Nephron progenitor cell (in vitro differentiated cells): Measurements from ENCODE around the gene TBC1D30.
A peak's percentile ranks its signal among the peaks of the same experiment; 100 is the strongest.
"Not testable (repeated sequence)": the region's sequence is repeated elsewhere in the genome, so short reads cannot be mapped to it uniquely, and the experiment has no call there.

ENCODE experiments used
- DNase-seq: peaks from one replicate; pipeline ENCODE4 v3.0.0; 2021
- H3K27ac Mint-ChIP-seq: 2 replicates; pipeline ENCODE4 v1.8.0; 2021; ENCODE audit warnings: mild to moderate bottlenecking, moderate library complexity, mixed read lengths
- H3K27me3 Mint-ChIP-seq: 2 replicates; pipeline ENCODE4 v1.8.0; 2021; ENCODE audit warnings: mild to moderate bottlenecking, low read depth, mixed read lengths; ENCODE audit not compliant: poor library complexity
- H3K36me3 Mint-ChIP-seq: 2 replicates; pipeline ENCODE4 v1.8.0; 2021; ENCODE audit warnings: low read depth, mixed read lengths
- H3K4me1 Mint-ChIP-seq: 2 replicates; pipeline ENCODE4 v1.8.0; 2021; ENCODE audit warnings: mixed read lengths
- H3K4me3 Mint-ChIP-seq: 2 replicates; pipeline ENCODE4 v1.8.0; 2021; ENCODE audit warnings: mild to moderate bottlenecking, moderate library complexity, mixed read lengths
- H3K9me3 Mint-ChIP-seq: 2 replicates; pipeline ENCODE4 v1.8.0; 2021; ENCODE audit warnings: mild to moderate bottlenecking, moderate library complexity, mixed read lengths
- TF ChIP-seq, protein P1 (sequence below): fragments of 200-600 bp; sonication (generic); IDR thresholded peaks from 2 replicates; pipeline ENCODE4 v1.5.0; 2021; ENCODE audit warnings: antibody characterized with exemption

TBC1D30 gene

DNA sequence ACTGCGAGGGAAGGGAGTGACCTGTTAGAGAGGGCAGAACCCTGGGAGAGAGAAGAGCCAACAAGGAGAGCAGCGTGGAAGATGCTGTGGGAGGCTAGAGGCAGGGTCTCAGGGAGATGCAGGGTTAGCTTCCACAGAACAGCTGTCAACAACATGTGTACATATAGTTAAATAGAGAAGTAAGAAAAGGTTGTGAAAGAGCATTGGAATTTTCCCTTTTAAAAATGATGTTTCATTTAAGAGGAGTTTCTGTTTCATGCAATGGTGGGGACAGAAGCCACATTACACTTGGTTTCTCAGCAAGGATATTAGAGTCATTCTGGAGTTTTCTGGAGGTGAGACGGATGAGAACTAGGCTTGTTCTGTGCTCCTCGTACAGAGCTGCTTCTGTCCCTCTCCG is 23.8 kb upstream of the TBC1D30 start:
- H3K9me3 Mint-ChIP-seq = no peaks in the 10 kb centered on the region
- TF ChIP-seq, protein P1, sequence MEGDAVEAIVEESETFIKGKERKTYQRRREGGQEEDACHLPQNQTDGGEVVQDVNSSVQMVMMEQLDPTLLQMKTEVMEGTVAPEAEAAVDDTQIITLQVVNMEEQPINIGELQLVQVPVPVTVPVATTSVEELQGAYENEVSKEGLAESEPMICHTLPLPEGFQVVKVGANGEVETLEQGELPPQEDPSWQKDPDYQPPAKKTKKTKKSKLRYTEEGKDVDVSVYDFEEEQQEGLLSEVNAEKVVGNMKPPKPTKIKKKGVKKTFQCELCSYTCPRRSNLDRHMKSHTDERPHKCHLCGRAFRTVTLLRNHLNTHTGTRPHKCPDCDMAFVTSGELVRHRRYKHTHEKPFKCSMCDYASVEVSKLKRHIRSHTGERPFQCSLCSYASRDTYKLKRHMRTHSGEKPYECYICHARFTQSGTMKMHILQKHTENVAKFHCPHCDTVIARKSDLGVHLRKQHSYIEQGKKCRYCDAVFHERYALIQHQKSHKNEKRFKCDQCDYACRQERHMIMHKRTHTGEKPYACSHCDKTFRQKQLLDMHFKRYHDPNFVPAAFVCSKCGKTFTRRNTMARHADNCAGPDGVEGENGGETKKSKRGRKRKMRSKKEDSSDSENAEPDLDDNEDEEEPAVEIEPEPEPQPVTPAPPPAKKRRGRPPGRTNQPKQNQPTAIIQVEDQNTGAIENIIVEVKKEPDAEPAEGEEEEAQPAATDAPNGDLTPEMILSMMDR = no peak
- H3K27ac Mint-ChIP-seq = no peak overlapping the region
- H3K36me3 Mint-ChIP-seq = no peaks in the 10 kb centered on the region
- DNase-seq = no peak
- H3K4me1 Mint-ChIP-seq = no peaks in the 10 kb centered on the region
- no peak overlapping the region for H3K4me3 Mint-ChIP-seq
- H3K27me3 Mint-ChIP-seq = peaks cover 40% of the 10 kb centered on the region

DNA sequence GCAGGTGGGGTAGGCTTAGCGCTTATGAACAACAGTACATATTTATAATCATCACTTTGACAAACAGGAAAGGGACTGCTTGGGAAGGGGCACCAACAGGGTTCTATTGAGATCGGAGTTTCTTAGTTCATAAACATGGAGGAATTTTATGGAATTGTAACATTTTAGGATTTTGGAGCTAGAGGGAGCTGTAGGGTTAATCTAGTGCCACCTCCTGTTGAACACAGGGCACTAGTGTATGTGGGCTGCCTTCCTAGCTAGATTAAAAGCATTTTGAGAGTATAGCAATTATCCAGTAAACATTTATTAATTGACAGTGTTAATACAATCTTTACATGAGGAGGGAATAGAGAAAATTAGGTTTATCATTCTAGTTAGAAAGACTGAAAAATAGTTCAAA is 23.1 kb upstream of the TBC1D30 start:
- Mint-ChIP-seq H3K4me1 (no peaks in the 10 kb centered on the region), H3K36me3 (no peaks in the 10 kb centered on the region), H3K27ac (no peak overlapping the region), H3K4me3 (no peak overlapping the region), H3K9me3 (no peaks in the 10 kb centered on the region), H3K27me3 (peaks cover 40% of the 10 kb centered on the region)
- TF ChIP-seq, protein P1 = no peak
- DNase-seq = no peak

DNA sequence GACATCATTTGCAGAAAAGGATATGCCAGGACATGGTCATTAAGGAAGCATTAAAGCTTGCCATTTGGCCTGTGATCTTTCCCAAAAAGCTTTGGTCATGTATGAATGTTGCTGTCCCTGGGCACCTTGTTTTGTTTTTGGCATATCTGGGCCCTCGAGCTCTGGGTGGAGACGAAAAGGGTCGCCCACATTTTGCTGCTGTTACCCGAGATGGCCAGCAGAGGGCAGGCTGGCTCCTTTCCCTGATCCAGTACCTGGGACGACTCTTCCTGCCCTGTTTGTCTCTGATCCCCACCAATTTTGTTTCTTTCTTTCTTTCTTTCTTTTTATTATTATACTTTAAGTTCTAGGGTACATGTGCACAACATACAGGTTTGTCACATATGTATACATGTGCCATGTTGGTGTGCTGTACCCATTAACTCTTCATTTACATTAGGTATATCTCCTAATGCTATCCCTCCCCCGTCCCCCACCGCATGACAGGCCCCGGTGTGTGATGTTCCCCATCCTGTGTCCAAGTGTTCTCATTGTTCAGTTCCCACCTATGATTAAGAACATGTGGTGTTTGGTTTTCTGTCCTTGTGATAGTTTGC is 22.2 kb upstream of the TBC1D30 start:
- TF ChIP-seq, protein P1 = peak; percentile 92
- not testable (repeated sequence) for H3K27ac Mint-ChIP-seq, H3K36me3 Mint-ChIP-seq, H3K4me1 Mint-ChIP-seq, H3K9me3 Mint-ChIP-seq, H3K4me3 Mint-ChIP-seq
- peaks cover 40% of the 10 kb centered on the region for H3K27me3 Mint-ChIP-seq
- peak; percentile 78 for DNase-seq

DNA sequence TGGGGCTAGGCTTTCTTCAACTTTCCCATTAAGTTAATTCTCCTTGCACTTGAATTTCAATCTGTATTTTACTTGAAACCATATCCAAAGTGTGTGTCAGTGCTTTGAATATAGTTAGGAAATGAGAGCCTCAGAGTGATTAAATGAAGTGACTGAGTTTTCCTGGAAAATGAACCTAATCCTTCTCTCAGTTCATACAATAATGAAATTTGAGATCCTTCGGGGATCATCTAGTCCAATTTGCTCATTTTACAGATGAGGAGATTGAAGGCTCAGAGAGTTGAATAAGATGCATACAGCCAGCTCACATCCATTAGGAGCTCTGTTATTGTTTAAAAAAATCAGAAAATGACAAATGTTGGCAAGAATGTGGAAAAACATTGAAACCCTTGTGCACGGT is 18.3 kb upstream of the TBC1D30 start:
- no peak overlapping the region for H3K27ac Mint-ChIP-seq
- no peaks in the 10 kb centered on the region for H3K9me3 Mint-ChIP-seq
- no peaks in the 10 kb centered on the region for H3K4me1 Mint-ChIP-seq
- H3K27me3 Mint-ChIP-seq = peaks cover 38% of the 10 kb centered on the region
- TF ChIP-seq, protein P1 = no peak
- no peaks in the 10 kb centered on the region for H3K36me3 Mint-ChIP-seq
- no peak for DNase-seq
- no peak overlapping the region for H3K4me3 Mint-ChIP-seq

DNA sequence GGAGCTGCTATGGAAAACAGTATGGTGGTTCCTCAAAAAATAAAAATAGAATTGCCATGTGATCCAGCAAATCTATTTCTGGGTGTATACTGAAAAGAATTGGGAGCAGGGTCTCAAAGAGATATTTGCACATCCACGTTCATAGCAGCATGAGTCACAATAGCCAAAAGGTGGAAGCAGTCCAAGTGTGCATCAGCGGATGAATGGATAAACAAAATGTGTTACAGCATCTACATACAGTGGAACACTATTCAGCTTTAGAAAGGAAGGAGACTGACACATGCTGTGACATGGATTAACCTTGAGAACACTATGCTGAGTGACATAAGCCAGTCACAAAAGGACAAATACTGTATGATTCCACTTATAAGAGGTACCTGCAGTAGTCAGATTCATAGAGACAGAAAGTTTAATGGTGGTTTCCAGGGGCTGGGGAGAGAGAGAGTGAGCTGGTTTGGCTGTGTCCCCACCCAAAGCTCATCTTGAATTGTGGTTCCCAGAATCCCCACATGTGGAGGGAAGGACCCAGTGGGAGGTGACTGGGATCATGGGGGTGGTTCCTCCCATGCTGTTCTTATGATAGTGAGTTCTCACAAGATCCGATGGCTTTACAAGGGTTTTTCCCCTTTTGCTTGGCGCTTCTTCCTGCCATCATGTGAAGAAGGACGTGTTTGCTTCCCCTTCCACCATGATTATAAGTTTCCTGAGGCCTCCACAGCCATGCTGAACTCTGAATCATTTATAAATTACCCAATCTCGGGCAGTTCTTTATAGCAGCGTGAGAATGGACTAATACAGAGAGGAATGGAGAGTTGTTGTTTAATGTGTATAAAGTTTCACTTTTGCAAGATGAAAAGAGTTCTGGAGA is 17.6 kb upstream of the TBC1D30 start:
- Mint-ChIP-seq H3K9me3 (no peaks in the 10 kb centered on the region), H3K36me3 (no peaks in the 10 kb centered on the region), H3K27me3 (peaks cover 37% of the 10 kb centered on the region), H3K27ac (no peak overlapping the region), H3K4me1 (no peaks in the 10 kb centered on the region), H3K4me3 (no peak overlapping the region)
- TF ChIP-seq, protein P1 = no peak
- DNase-seq = no peak
